HG02763 (cell line): Measurements from ENCODE around the gene ACRV1.

ENCODE experiments used
- ATAC-seq: cut with Tn5 transposase; IDR thresholded peaks from one replicate; pipeline ENCODE4 v1.9.1; 2021; ENCODE audit warnings: mild to moderate bottlenecking, moderate library complexity; ENCODE audit not compliant: unreplicated experiment

ACRV1 gene

GRCh38 chr11:125662689-125663088, 18.0 kb downstream of the ACRV1 start:
- no peak for ATAC-seq

GRCh38 chr11:125649465-125650166, 31.0 kb downstream of the ACRV1 start:
- ATAC-seq = no peak

- ATAC-seq = no peak
Measured at GRCh38 chr11:125645871-125646270, 34.8 kb downstream of the ACRV1 start.

- no peak for ATAC-seq
Measured at GRCh38 chr11:125638315-125638714, 42.3 kb downstream of the ACRV1 start.

GRCh38 chr11:125637840-125638239, 42.8 kb downstream of the ACRV1 start:
- ATAC-seq = no peak

GRCh38 chr11:125627236-125627910, 53.3 kb downstream of the ACRV1 start:
- no peak for ATAC-seq

- peak; percentile 36 for ATAC-seq
Measured at GRCh38 chr11:125626288-125626950, 54.2 kb downstream of the ACRV1 start.

GRCh38 chr11:125625630-125626287, 54.9 kb downstream of the ACRV1 start:
- ATAC-seq = peak; percentile 84

GRCh38 chr11:125625225-125625629, 55.4 kb downstream of the ACRV1 start:
- no peak for ATAC-seq

- no peak for ATAC-seq
Measured at GRCh38 chr11:125624756-125625213, 55.9 kb downstream of the ACRV1 start, which contains the start of gene CHEK1. TSS of gene CHEK1 (plus strand) at chr11:125625163. CDS start at chr11:125626769, 1,606 bp downstream.

GRCh38 chr11:125623064-125623463, 57.6 kb downstream of the ACRV1 start:
- no peak for ATAC-seq

GRCh38 chr11:125621995-125622394, 58.7 kb downstream of the ACRV1 start:
- no peak for ATAC-seq
